CD8-positive, alpha-beta memory T cell (primary cell): ENCODE measurements around the gene SLC7A5. TPM values are rescaled to one million over a fixed set of nuclear protein-coding genes. Genes with fewer than 3 reads are reported as not detected.
"Not testable (repeated sequence)": the region's sequence is repeated elsewhere in the genome, so short reads cannot be mapped to it uniquely, and the experiment has no call there.

Experiments used
- CTCF ChIA-PET: fragments of 350-600 bp; sonication (Branson Sonifier 250); formaldehyde crosslinking; loops from one replicate; lab custom pipeline; 2021; ENCODE audit warnings: antibody characterized with exemption; lab: Charles Lee
- POLR2A ChIA-PET: fragments of 350-600 bp; sonication (Branson Sonifier 250); formaldehyde crosslinking; loops from one replicate; lab custom pipeline; 2021; ENCODE audit warnings: antibody characterized with exemption; lab: Charles Lee
- DNase-seq, 5 donors: peaks; one replicate each; pipeline versions ENCODE4 v3.0.0 to v3.0.0-alpha.2; 2020 to 2022; ENCODE audit warnings: mixed read lengths in 1 of 5
- H3K27ac ChIP-seq: one replicate; pipeline ENCODE4 v1.7.0; 2013; ENCODE audit warnings: low read depth, mild to moderate bottlenecking, low read length, moderate library complexity
- H3K27me3 ChIP-seq: 2 replicates; pipeline ENCODE4 v1.7.0; 2013; ENCODE audit warnings: low read length, mild to moderate bottlenecking; ENCODE audit not compliant: insufficient read depth, poor library complexity, severe bottlenecking
- H3K36me3 ChIP-seq: 2 replicates; pipeline ENCODE4 v1.7.0; 2013; ENCODE audit warnings: mild to moderate bottlenecking, low read length, moderate library complexity; ENCODE audit not compliant: insufficient read depth
- H3K4me1 ChIP-seq: 2 replicates; pipeline ENCODE4 v1.7.0; 2013; ENCODE audit warnings: mild to moderate bottlenecking, low read length, moderate library complexity; ENCODE audit not compliant: insufficient read depth
- H3K4me3 ChIP-seq: 2 replicates; pipeline ENCODE4 v1.7.0; 2013; ENCODE audit warnings: mild to moderate bottlenecking, low read length
- H3K9me3 ChIP-seq: 2 replicates; pipeline ENCODE4 v1.7.0; 2013; ENCODE audit warnings: mild to moderate bottlenecking, low read length
- H3K27ac Mint-ChIP-seq, 8 donors: one replicate each; pipeline ENCODE4 v1.8.0; 2020 to 2021; ENCODE audit warnings: mixed read lengths in 8 of 8, mild to moderate bottlenecking in 6 of 8, inconsistent platforms in 3 of 8, moderate library complexity in 3 of 8
- H3K27me3 Mint-ChIP-seq, 2 donors: one replicate each; pipeline ENCODE4 v1.8.0; 2020 to 2021; ENCODE audit warnings: mixed read lengths in 2 of 2, mild to moderate bottlenecking in 1 of 2, moderate library complexity in 1 of 2
- H3K36me3 Mint-ChIP-seq, 3 donors: one replicate each; pipeline ENCODE4 v1.8.0; 2020 to 2021; ENCODE audit warnings: mixed read lengths in 3 of 3, inconsistent platforms in 1 of 3, mild to moderate bottlenecking in 1 of 3
- H3K4me1 Mint-ChIP-seq, 3 donors: one replicate each; pipeline ENCODE4 v1.8.0; 2020 to 2021; ENCODE audit warnings: mixed read lengths in 3 of 3, inconsistent platforms in 1 of 3, mild to moderate bottlenecking in 1 of 3
- H3K4me3 Mint-ChIP-seq, 7 donors: one replicate each; pipeline ENCODE4 v1.8.0; 2020 to 2021; ENCODE audit warnings: mixed read lengths in 7 of 7, mild to moderate bottlenecking in 6 of 7, moderate library complexity in 4 of 7, inconsistent platforms in 2 of 7
- H3K9me3 Mint-ChIP-seq, 5 donors: one replicate each; pipeline ENCODE4 v1.8.0; 2020 to 2022; ENCODE audit warnings: mixed read lengths in 5 of 5, mild to moderate bottlenecking in 3 of 5, moderate library complexity in 2 of 5, inconsistent platforms in 1 of 5
- polyA plus RNA-seq: library from polyadenylated mRNA; unstranded; fragments of 300-500 nt; fragmentation: Illumina TruSeq; gene quantifications from one replicate; pipeline ENCODE4 v1.2.3, GENCODE V29; 2021
- total RNA-seq, 2 experiments: library from RNA; stranded (reverse); gene quantifications; one replicate each; pipeline ENCODE4 v1.2.3, GENCODE V29; 2021

SLC7A5 gene
- total and polyA plus RNA-seq, 3 experiments from 2014 or later = 20.7 to 383 (median 366) TPM

DNA sequence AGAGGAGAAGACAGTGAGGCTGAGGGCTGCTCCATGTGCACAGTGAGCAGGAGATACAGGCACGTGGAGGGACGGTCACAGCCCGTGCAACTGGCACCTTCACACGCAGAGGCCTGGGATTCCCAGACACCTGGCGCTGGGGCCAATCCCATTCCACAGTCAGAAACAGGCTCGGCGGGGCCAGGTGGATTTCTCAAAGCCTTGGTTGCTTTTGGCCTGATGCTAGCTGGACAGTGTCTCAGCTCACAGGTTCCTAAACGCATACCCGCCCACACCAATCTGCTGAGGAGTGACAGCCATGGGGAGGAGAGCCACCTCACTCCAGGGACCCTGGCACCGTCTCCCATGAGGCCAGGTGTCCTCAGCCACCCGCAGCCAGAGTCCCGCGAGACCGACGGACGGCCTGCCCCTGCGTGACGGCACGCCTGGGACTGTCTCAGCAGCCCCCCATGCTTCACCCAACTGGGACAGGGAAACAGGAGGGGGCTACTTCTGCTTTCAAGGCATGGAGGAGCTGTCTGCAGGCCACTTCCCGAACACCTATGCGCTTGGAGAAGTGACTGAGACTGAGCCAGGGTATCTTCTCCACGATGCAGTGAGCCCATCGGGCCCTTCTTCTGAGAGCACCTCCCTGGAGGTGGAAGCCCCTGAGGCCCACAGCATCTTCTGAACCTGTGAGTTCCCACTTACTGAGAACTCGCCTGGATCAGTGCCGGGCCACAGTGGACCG is 6.5 kb downstream of the SLC7A5 start:
- peaks cover 0 to 38% (median 6%) of the 10 kb centered on the region in 3 donors for H3K36me3 Mint-ChIP-seq
- peaks cover 45 to 73% (median 57%) of the 10 kb centered on the region in 3 donors for H3K4me1 Mint-ChIP-seq
- CTCF ChIA-PET, DNase-seq, POLR2A ChIA-PET, H3K4me3 ChIP-seq, H3K27me3 Mint-ChIP-seq, H3K27ac ChIP-seq, H3K9me3 Mint-ChIP-seq, H3K36me3 ChIP-seq, H3K9me3 ChIP-seq, H3K27me3 ChIP-seq: not testable (repeated sequence)
- H3K4me1 ChIP-seq = peaks cover 29% of the 10 kb centered on the region
- H3K4me3 Mint-ChIP-seq = peak overlapping the region in 2 of 7 donors; percentile 27 to 30
- H3K27ac Mint-ChIP-seq = peak overlapping the region in 4 of 8 donors; percentile 36 to 78 (median 60)

DNA sequence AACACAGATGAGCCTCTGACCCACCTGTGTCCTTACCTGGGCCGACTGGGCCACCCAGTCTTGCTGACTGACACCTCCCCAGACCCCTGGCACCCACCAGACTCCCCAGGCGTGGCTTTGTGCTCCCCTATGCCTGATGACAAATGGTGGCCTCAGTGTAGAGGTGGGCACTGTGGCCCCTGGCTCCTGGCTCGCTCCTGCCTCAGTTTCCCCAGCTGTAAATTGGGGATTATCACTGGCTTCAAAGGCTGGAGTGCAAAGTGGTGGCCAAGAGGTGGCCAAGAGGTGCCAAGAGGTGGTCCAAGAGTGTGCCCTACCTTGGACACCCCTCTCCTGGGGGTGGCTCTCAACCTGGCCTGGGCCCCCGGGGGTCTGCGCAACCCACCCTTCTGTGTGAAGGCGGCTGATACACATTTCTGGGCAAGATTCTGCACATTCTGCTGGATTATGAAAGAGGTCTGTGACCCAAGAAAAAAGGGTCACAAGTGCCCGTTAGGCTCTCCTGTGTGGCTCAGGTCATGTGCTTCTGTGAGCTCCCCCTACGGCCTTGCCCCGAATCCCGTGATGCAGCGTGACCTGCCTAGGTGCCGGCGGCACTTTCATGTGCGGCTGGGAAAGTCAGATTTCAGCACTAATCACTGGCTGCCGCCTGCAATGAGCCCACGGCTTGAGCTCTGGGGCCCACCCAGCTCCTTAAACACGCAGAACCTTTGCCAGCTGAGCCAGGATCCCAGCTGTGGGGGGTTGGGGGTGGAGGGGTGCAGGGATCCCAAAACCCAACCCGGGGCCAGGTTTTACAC is 7.8 kb downstream of the SLC7A5 start:
- H3K4me3 ChIP-seq, DNase-seq, H3K27me3 ChIP-seq, H3K9me3 Mint-ChIP-seq, POLR2A ChIA-PET, H3K27ac ChIP-seq, H3K9me3 ChIP-seq, H3K27me3 Mint-ChIP-seq, H3K36me3 ChIP-seq: not testable (repeated sequence)
- CTCF ChIA-PET = interaction anchor here (3.4 kb wide), 1 partner anchor 12 kb away, joined by 18 read pairs; no protein-coding TSS in a partner anchor
- H3K36me3 Mint-ChIP-seq = peaks cover 0 to 45% (median 6%) of the 10 kb centered on the region in 3 donors
- peaks cover 29% of the 10 kb centered on the region for H3K4me1 ChIP-seq
- H3K27ac Mint-ChIP-seq = peak overlapping the region in 2 of 8 donors; percentile 47 to 79
- peaks cover 44 to 73% (median 57%) of the 10 kb centered on the region in 3 donors for H3K4me1 Mint-ChIP-seq
- peak overlapping the region in 3 of 7 donors; percentile 15 to 48 (median 26) for H3K4me3 Mint-ChIP-seq

DNA sequence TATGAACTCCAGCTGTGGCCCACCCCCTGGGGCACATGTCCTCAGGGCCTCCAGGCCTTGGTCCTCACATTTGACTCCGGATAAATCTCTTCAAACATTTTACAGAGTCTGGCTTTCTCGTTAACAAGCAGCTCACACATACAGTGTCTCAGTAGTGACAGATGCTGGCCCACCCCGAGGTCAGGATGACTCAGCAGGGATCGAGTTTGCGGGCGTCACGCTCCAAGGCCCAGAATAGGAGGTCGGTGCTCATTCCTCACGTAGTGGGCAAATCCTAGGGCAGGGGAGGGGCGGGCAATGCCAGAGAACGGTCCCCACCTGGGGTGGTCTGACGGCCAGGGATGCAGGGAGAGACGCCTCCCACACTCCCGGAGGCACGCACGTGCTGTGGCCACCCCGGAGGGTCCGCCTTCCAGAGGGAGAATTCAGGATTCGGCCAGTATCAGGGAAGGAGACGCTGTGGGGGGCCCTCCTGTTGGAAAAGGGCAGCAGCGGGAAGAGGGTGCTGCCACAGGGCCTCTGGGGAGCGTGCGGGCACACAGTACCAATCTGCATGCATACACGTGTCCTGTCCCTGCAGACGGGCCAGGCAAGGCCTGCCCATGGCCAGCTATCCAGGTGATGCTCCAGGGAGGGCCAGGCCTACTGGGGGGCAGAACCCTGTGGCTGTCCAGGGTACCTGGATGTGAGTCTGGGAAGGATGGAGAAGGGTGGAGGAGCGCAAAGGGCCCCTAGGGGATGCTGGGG is 8.6 kb downstream of the SLC7A5 start:
- DNase-seq = no peak
- Histone ChIP-seq H3K36me3 (no peaks in the 10 kb centered on the region), H3K4me3 (no peak overlapping the region), H3K9me3 (no peaks in the 10 kb centered on the region), H3K27me3 (no peaks in the 10 kb centered on the region), H3K27ac (no peak overlapping the region), H3K4me1 (peaks cover 34% of the 10 kb centered on the region)
- Mint-ChIP-seq H3K27ac (peak overlapping the region; percentile 32 to 95 (median 83)), H3K36me3 (peaks cover 0 to 44% (median 6%) of the 10 kb centered on the region in 3 donors), H3K4me1 (peaks cover 42 to 74% (median 54%) of the 10 kb centered on the region in 3 donors), H3K27me3 (no peaks in the 10 kb centered on the region), H3K9me3 (peaks cover 0 to 2% (median 0%) of the 10 kb centered on the region in 5 donors), H3K4me3 (peak overlapping the region in 6 of 7 donors; percentile 3 to 74 (median 48))
- POLR2A ChIA-PET = no interaction called here
- CTCF ChIA-PET = interaction anchor here (2.4 to 3.4 kb wide), 2 partner anchors 11 kb away, joined by 9 to 18 read pairs; no protein-coding TSS in a partner anchor

DNA sequence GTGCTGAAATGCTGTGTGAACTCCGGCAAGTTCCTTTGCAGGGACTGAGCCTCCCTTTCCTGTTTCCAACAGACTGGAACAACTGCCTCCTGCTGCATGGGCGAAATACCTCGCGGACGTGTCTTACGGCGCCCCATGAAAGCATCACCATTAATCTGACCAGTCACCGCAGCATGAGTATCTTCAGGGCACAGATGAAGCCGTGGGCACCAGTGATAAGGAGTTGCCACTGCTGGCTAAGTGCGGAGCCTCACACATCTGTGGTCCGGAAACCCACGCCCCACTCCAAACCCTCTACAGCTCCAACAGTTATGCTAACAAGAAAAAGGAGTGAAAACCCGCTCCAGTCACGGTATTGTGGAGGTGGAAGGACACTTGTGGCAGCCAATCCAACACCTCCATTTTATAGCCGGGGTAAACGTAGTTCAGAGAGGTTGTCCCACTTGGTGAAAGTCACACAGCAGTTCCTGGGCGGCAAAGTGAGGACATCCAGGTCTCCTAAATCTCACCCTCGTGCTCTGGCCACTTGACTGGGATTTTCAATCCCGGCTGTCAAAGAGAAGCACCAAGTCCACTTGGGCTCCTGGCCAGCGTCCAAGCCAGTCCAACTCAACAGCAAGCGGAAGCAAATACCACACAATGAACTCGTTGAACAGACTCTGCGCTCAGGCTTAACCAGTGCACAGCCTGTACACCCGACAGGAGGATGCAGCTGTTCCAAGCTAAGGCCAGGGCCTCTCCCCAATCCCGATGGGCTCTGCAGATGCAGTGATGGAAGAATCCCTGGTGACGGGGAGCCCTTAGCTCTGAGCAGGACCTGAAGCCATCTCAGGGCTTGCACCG is 10.9 kb downstream of the SLC7A5 start:
- H3K27ac ChIP-seq, POLR2A ChIA-PET, H3K9me3 Mint-ChIP-seq, H3K27me3 Mint-ChIP-seq, H3K4me3 ChIP-seq, H3K27me3 ChIP-seq, H3K36me3 ChIP-seq, H3K9me3 ChIP-seq, DNase-seq: not testable (repeated sequence)
- H3K4me1 ChIP-seq = peaks cover 38% of the 10 kb centered on the region
- Mint-ChIP-seq H3K4me1 (peaks cover 39 to 78% (median 52%) of the 10 kb centered on the region in 3 donors), H3K27ac (peak overlapping the region in 7 of 8 donors; percentile 45 to 99 (median 84)), H3K36me3 (peaks cover 0 to 36% (median 4%) of the 10 kb centered on the region in 3 donors), H3K4me3 (peak overlapping the region; percentile 14 to 87 (median 56))
- CTCF ChIA-PET = interaction anchor here (2.4 to 3.4 kb wide), 2 partner anchors 9 to 13 kb away, joined by 9 to 18 read pairs; no protein-coding TSS in a partner anchor

DNA sequence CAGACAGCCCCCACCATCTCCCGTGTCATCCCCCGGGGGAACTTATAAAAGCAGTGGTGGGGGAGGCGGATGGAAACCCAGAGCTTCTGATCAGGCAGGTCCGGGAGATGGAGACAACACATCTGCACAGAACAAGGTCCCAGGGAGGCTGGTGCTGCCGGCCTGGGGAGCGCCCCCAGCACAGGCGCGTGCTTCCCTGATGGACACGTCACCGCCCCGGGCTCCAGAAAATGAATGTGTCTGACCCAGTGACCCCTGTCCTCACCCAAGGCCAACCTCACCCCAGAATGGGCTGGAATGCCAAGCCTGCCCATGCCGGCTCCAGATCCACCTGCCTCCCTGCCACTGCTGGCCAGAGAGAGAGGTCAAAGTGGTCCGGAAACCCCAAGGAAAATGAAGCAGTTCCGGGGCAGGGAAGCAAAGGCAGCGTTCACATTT is 12.5 kb downstream of the SLC7A5 start:
- H3K4me1 ChIP-seq = peaks cover 46% of the 10 kb centered on the region
- POLR2A ChIA-PET = interaction anchor here (1.1 to 1.6 kb wide), 4 partner anchors 9 to 14 kb away, joined by 6 to 13 read pairs (median 8); partner anchors contain the start of gene SLC7A5
- peaks cover 44 to 78% (median 58%) of the 10 kb centered on the region in 3 donors for H3K4me1 Mint-ChIP-seq
- no peak overlapping the region for H3K4me3 ChIP-seq
- H3K36me3 ChIP-seq = no peaks in the 10 kb centered on the region
- no peaks in the 10 kb centered on the region for H3K27me3 ChIP-seq
- H3K27ac ChIP-seq = peak overlapping the region; percentile 51
- CTCF ChIA-PET = interaction anchor here (1.6 to 2.8 kb wide), 3 partner anchors 11 to 78 kb away, joined by 10 to 22 read pairs (median 14); partner anchors contain the start of gene SLC7A5
- H3K36me3 Mint-ChIP-seq = peaks cover 0 to 37% (median 4%) of the 10 kb centered on the region in 3 donors
- peaks cover 0 to 1% of the 10 kb centered on the region in 2 donors for H3K27me3 Mint-ChIP-seq
- peak overlapping the region; percentile 76 to 90 (median 79) for H3K4me3 Mint-ChIP-seq
- H3K9me3 ChIP-seq = no peaks in the 10 kb centered on the region
- peak overlapping the region; percentile 76 to 99 (median 92) for H3K27ac Mint-ChIP-seq
- DNase-seq = peak in 1 of 5 donors; percentile 31
- peaks cover 0 to 3% (median 0%) of the 10 kb centered on the region in 5 donors for H3K9me3 Mint-ChIP-seq

DNA sequence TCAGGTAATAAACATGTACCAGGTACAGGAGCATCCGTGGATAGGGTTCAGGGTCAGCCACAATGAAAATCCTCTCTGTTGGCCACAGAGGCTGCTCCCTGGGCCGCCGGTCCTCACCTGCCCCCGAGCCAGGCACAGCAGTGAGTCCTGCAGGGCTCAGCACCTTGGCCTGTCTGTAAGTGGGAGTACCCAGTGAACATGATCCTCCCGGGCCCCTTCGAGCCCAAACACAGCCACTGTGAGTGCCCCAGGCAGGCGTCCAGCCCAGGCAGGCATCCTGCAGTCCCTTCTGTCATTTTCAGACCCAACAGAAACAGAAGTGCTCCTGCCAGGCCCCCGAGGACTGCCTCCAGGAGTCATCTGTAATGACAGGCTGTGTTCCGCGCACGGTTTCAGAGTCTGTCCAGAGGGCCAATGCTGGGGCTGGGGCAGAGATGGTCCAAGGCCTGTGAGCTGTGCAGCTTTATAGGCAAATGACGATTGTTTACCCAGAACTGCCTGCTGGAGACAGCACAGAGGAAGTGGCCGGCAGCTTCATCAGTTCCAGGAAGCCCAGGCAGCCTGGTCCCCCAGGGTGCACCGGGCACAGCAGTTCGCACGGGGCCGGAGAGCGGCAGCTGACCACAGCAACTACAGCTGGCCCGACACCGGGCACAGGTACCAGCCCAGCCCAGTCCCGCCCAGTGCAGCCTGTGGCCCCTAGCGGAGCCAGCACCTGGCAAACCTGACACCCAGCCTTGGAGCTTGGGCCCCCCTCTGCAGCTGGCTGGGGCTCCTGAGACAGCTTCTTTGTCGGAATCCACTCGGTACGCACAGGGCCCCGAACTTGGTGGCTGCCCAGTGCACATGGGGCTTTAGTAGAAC is 13.2 kb downstream of the SLC7A5 start:
- peaks cover 3% of the 10 kb centered on the region for H3K36me3 ChIP-seq
- H3K27me3 ChIP-seq = no peaks in the 10 kb centered on the region
- H3K4me3 ChIP-seq = no peak overlapping the region
- H3K9me3 ChIP-seq = no peaks in the 10 kb centered on the region
- peak overlapping the region; percentile 76 to 90 (median 79) for H3K4me3 Mint-ChIP-seq
- peaks cover 44 to 74% (median 58%) of the 10 kb centered on the region in 3 donors for H3K4me1 Mint-ChIP-seq
- H3K27ac Mint-ChIP-seq = peak overlapping the region; percentile 76 to 99 (median 92)
- H3K4me1 ChIP-seq = peaks cover 46% of the 10 kb centered on the region
- peak overlapping the region; percentile 51 for H3K27ac ChIP-seq
- ChIA-PET CTCF (interaction anchor here (1.6 to 2.8 kb wide), 3 partner anchors 12 to 77 kb away, joined by 10 to 22 read pairs (median 14); partner anchors contain the start of gene SLC7A5), POLR2A (interaction anchor here (1.1 to 1.6 kb wide), 4 partner anchors 10 to 15 kb away, joined by 6 to 13 read pairs (median 8); partner anchors contain the start of gene SLC7A5)
- DNase-seq = peak in 2 of 5 donors; percentile 38 to 60
- H3K27me3 Mint-ChIP-seq = peaks cover 0 to 1% of the 10 kb centered on the region in 2 donors
- H3K36me3 Mint-ChIP-seq = peaks cover 0 to 38% (median 4%) of the 10 kb centered on the region in 3 donors
- H3K9me3 Mint-ChIP-seq = peaks cover 0 to 3% (median 0%) of the 10 kb centered on the region in 5 donors
